ENCODE results near the gene SLC6A20.

The SLC6A20 gene

GRCh38 chr3:45712434-45713110 lies 83.8 kb downstream of the SLC6A20 start (continued):
- no peak for TF ChIP-seq ZBTB20 (tag by site-specific recombination; IDR thresholded peaks at IDR 0.05)
- TF ChIP-seq ZNF335 (tag by site-specific recombination; conservative IDR thresholded peaks at IDR 0.05) = peak; percentile 52; the same call in 1 of the 2 replicates
- TF ChIP-seq ZNF175 (tag by site-specific recombination; IDR thresholded peaks at IDR 0.05) = no peak
- peak; percentile 56; the same call in 1 of the 2 replicates for TF ChIP-seq INSM2 (tag by site-specific recombination; IDR thresholded peaks at IDR 0.05)
- TF ChIP-seq HOXD13 (CRISPR knock-in tag; IDR thresholded peaks at IDR 0.05; ENCODE audit: borderline replicate concordance) = no peak
- no peak for TF ChIP-seq ZNF239 (tag by site-specific recombination; IDR thresholded peaks at IDR 0.05)
- TF ChIP-seq GLIS1 (tag by site-specific recombination; IDR thresholded peaks at IDR 0.05) = peak; percentile 71
- TF ChIP-seq REST (tag by site-specific recombination; IDR thresholded peaks at IDR 0.05) = no peak
- no peak for TF ChIP-seq ZNF707 (tag by site-specific recombination; IDR thresholded peaks at IDR 0.05)
- 0 out of 2 replicates have a peak, but pooled peaks have one; percentile 65 for TF ChIP-seq GFI1B (tag by site-specific recombination; IDR thresholded peaks at IDR 0.05)
- TF ChIP-seq ZNF629 (tag by site-specific recombination; IDR thresholded peaks at IDR 0.05) = peak; percentile 86
- no peak for TF ChIP-seq ZNF513 (tag by site-specific recombination; IDR thresholded peaks at IDR 0.05)
- TF ChIP-seq ZNF184 (tag by site-specific recombination; IDR thresholded peaks at IDR 0.05) = no peak
- peak; percentile 58; the same call in 1 of the 2 replicates for TF ChIP-seq KLF8 (tag by site-specific recombination; IDR thresholded peaks at IDR 0.05)
- no peak for TF ChIP-seq ZNF266 (tag by site-specific recombination; IDR thresholded peaks at IDR 0.05; ENCODE audit: low read depth)
- no peak for TF ChIP-seq PATZ1 (tag by site-specific recombination; IDR thresholded peaks at IDR 0.05)
- TF ChIP-seq ZNF558 (tag by site-specific recombination; IDR thresholded peaks at IDR 0.05) = peak; percentile 55
- no peak for TF ChIP-seq PRDM1 (tag by site-specific recombination; IDR thresholded peaks at IDR 0.05)
- no peak for TF ChIP-seq ZNF624 (tag by site-specific recombination; IDR thresholded peaks at IDR 0.05)
- peak; percentile 59; the same call in 1 of the 2 replicates for TF ChIP-seq ZFP69B (tag by site-specific recombination; IDR thresholded peaks at IDR 0.05)
- TF ChIP-seq ZNF311 (tag by site-specific recombination; IDR thresholded peaks at IDR 0.05; ENCODE audit: borderline replicate concordance) = no peak
- peak; percentile 28; the same call in 1 of the 2 replicates for TF ChIP-seq ZBTB21 (tag by site-specific recombination; IDR thresholded peaks at IDR 0.05)
- no peak for TF ChIP-seq AEBP2 (tag by site-specific recombination; IDR thresholded peaks at IDR 0.05; ENCODE audit: borderline replicate concordance)
- no peak for TF ChIP-seq ZFHX2 (tag by site-specific recombination; conservative IDR thresholded peaks at IDR 0.05)
- no peak for TF ChIP-seq ZNF433 (tag by site-specific recombination; IDR thresholded peaks at IDR 0.05; ENCODE audit: low read depth)
- no peak for TF ChIP-seq ZNF658 (tag by site-specific recombination; IDR thresholded peaks at IDR 0.05)

All from HEK293 (cell line).